Inflammatory macrophage treated with lipopolysaccharide for 4 hours (primary cell): ENCODE measurements around the gene MUS81.
"Not testable (repeated sequence)": the region's sequence is repeated elsewhere in the genome, so short reads cannot be mapped to it uniquely, and the experiment has no call there.

ENCODE experiments used
- DNase-seq: peaks from one replicate; pipeline ENCODE4 v3.0.0-alpha.2; 2020

The MUS81 gene

GRCh38 chr11:65860278-65861164 lies at the start of gene MUS81:
TSS of gene MUS81 (plus strand) at chr11:65860433. CDS start at chr11:65860754, 321 bp downstream.
- peak; percentile 88 for DNase-seq

GRCh38 chr11:65811764-65812475 lies 48.3 kb upstream of the MUS81 start:
- peak; percentile 93 for DNase-seq

- peak; percentile 99 for DNase-seq
Observed at GRCh38 chr11:65814131-65814985, 45.9 kb upstream of the MUS81 start.

GRCh38 chr11:65814986-65815565 lies 45.2 kb upstream of the MUS81 start:
- no peak for DNase-seq

- peak; percentile 71 for DNase-seq
Observed at GRCh38 chr11:65816696-65817095, 43.5 kb upstream of the MUS81 start.

GRCh38 chr11:65817312-65817834 lies 42.9 kb upstream of the MUS81 start:
- DNase-seq: peak; percentile 36

- DNase-seq: peak; percentile 93
Observed at GRCh38 chr11:65817835-65818680, 42.2 kb upstream of the MUS81 start.

- DNase-seq: peak; percentile 63
Observed at GRCh38 chr11:65821107-65821506, 39.1 kb upstream of the MUS81 start.

GRCh38 chr11:65822776-65823528 lies 37.3 kb upstream of the MUS81 start:
- no peak for DNase-seq

GRCh38 chr11:65826984-65827735 lies 33.1 kb upstream of the MUS81 start:
- DNase-seq: no peak

GRCh38 chr11:65829459-65829858 lies 30.8 kb upstream of the MUS81 start:
- no peak for DNase-seq

- DNase-seq: not testable (repeated sequence)
Observed at GRCh38 chr11:65832231-65832630, 28.0 kb upstream of the MUS81 start.

GRCh38 chr11:65833297-65834030 lies 26.8 kb upstream of the MUS81 start, which contains the start of gene SNX32:
TSS of gene SNX32 (plus strand) at chr11:65833963. CDS start at chr11:65834066, 103 bp downstream.
- DNase-seq: peak; percentile 91

GRCh38 chr11:65834202-65834601 lies 26.0 kb upstream of the MUS81 start:
- no peak for DNase-seq

- no peak for DNase-seq
Observed at GRCh38 chr11:65842144-65842543, 18.1 kb upstream of the MUS81 start.

GRCh38 chr11:65843811-65844210 lies 16.4 kb upstream of the MUS81 start:
- DNase-seq: no peak

- DNase-seq: no peak
Observed at GRCh38 chr11:65844231-65844872, 15.9 kb upstream of the MUS81 start.

GRCh38 chr11:65847746-65848145 lies 12.5 kb upstream of the MUS81 start:
- DNase-seq: no peak
